ENCODE measurements around the gene ARHGAP29.

Gene ARHGAP29

DNA sequence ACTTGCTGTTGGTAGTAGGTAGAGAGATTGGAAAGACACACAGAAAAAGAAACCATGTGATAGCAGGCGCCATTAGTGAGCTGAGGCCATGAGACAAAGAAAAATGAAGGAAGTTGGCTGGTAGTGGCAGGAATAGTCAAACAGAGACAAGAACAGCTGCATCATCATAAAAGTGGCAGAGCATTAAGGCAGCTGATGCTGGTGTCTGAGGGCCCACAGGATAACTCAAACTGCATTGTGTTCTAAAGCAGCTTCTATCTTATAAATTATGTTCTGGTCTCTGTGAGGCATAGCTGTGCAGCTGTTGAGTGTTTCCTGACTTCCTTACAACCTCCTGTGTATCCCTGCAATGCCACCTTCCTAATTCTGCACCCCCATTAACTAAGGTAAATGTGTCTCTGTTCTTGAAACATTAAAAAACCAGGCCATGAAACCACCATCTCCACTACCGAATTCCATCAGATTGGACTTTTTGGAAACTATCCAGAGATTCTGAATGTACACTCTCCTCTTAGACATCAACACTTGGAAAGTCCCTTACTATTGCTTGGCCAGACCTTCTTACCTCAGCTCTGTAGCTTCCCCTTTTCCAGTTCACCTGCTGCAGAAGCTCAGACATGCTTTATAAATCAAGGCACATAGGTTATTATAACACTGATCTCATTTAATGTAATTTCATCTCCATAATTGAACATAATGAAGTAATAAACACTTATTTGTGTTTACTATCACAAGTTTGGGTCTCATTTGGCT, 23.4 kb upstream of the ARHGAP29 start:
- DNase-seq, result no peak

DNA sequence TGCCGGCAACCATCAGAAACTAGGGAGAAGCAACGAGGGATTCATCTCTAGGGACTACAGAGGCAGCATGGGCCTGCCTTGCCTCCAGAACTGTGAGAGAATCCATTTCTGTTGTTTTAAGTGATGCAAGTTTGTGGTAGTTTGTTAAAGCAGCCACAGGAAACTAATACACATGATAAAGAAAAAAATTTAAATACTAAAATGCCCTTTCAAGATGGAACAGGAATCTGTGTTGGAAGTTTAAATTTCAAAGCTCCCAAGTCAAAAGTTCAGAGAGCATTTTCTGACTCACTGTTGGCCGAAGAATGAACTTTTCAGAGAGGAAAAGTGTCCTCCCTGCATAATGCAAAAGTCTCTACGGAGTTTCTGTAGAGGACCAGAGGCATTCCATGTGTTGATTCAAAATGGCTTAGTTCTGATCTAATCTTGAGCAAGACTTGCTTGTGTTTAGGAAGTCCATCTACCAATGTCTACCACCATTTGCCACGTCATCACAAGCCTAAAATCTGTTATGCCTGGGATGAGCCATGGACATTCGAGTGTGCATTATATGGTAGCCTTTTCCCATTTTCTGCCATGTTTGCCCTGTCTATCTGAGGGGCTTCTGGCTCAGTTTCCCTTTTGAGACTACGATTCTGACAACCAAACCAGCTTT, 22.4 kb upstream of the ARHGAP29 start:
- DNase-seq, result no peak

DNA sequence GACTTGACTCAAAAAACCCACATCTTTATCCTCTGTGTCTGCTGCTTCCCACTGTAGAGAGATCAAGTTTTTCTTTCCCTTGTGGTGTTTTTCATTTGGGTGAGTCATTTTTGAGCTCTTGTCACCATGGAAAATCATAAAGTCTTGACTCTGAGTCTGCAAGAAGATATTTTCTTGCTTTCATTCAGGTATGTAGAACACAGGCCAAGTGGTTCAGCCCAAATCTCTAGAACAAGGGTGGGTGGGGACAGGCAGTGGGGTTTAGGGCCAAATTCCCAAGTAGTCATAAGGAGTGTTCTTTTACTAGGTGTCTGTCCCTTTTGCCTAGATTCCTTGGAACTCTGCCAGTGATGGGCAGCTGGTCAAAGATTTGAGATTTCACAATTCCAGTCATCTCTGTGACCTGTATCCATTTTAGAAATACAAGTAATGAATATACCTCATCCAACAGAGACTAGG, 21.5 kb upstream of the ARHGAP29 start:
- no peak for DNase-seq

DNA sequence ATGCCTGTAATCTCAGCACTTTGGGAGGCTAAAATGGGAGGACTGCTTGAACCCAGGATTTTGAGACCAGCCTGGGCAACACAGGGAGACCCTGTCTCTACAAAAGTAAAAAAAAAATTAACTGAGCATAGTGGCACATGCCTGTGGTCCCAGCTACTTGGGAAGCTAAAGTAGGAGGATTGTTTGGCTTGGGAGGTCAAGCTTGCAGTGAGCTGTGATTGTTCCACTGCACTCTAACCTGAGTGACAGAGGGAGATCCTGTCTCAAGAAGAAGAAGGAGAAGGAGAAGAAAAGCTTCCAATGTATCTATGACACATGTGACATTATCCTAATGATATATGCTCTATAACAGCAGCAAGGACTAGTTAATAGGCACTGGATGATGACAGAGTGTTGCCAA, 20.1 kb upstream of the ARHGAP29 start:
- no peak for DNase-seq

DNA sequence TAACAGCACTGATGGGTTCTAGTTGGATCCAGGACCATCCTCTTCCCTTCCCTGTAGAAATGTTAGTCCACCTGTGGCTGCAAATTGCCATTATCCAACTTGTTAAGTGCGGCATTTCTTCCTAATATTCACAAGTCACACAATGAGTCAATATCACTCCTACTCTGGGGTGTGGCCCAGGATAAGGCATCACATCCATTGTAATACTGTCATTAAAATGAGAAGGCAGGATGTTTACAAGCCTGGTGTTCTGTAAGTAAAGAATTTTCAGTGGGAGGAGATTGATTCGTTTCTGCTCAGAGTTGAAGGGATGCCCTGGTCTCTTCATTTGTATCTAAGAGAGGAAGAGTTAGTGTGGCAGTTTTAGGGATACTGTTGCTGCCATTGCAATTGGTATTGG, 18.1 kb upstream of the ARHGAP29 start:
- no peak for DNase-seq

DNA sequence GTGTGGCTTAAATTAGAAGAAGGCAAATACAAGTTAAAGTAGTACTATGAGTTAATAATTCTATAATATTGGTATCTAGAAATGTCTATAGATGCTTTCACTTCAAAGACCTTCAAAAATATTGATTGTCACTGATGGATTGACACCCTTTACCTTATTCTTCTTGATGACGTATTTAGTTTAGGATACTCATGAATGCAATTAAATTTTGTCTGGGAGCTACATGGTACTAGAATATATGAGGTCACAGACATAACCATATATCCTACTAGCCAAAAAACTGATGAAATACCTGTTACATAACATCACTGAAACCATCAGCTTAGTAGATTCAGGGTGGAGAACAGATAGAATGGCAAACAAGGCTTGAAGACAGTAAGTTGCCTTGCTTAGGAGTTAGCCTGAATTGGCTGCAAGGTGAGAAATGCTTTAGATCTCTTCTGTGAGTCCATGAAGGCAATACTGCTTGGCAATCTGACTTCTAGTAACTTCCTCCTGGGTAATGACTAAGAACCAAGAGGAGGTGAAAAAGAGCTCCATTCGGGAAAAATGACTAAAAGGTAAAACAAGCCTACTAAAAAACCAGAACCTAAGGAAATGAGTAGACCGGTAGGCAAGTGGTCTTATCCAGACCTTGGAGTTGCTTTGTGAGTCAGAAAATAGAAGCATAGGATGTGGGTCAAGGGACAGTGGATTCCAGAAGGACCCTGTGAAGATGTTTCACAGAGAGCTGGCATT, 16.9 kb upstream of the ARHGAP29 start:
- DNase-seq, result no peak

DNA sequence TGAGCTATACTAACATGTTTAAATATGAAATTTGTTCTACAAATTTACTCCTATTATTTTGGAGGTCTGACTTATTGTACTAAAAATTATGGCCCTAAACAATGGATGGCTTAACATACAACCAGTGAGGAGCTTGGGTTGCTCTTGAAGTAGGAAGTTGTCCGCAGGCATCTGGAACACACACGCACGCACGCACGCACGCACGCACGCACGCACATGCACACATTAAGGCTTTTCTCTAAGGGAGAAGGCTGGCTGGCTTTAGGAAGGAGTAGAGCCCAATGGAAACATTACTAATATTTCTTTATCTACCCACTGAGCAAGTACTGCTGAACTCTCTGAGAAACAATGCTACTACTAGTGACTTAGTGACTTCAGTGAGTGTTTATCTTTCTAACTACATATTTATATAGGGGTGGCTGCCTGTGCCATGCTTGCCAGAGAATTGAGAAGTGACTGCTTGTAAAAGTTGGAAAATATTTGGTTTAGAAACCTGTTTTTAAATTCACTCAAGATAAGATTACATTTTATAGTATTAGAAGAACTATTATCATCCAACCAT, 16.2 kb upstream of the ARHGAP29 start:
- no peak for DNase-seq

DNA sequence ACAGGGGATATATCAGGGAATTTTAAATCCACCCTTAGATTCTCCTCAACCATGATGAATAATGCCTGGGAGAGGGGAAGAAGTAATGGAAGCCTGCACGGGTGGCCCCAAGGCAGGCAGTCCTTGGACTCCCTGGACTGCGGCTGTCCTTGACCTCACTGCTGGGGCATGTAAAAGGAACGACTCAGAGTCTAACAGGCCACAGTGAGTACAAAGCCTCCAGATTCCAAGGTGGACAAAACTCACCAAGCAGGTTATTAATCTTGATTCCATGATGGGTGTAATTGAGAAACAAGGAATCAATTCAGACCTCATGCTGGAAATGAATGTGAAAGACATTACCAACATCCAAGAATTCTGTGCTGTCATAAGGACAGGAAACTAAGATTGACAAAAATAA, 13.0 kb upstream of the ARHGAP29 start:
- no peak for DNase-seq

DNA sequence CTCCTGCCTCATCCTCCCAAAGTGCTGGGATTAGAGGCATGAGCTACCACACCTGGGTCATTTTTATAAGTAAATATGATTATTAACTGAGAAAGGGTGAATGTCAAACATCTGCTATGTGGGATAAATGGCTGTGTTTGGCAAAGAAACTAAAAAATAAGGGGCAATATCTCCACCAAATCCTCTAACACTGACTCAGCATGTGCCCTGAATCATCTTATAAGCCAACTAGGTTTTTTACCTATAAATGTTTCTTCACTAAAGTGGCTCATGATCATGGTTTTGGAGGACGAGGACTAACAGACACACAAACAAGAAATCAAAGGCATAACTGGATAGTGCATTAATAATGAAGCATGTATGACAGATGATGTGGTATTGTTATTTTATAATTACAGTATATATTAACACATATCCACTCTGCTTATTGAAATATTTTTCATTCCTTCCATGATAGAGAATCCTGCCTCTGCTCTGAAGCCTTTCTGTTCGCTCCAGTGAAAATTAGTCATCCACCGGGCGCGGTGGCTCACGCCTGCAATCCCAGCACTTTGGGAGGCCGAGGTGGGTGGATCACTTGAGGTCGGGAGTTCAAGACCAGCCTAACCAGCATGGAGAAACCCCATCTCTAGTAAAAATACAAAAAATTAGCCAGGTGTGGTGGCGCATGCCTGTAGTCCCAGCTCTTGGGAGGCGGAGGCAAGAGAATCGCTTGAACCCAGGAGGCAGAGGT, 11.7 kb upstream of the ARHGAP29 start:
- no peak for DNase-seq

DNA sequence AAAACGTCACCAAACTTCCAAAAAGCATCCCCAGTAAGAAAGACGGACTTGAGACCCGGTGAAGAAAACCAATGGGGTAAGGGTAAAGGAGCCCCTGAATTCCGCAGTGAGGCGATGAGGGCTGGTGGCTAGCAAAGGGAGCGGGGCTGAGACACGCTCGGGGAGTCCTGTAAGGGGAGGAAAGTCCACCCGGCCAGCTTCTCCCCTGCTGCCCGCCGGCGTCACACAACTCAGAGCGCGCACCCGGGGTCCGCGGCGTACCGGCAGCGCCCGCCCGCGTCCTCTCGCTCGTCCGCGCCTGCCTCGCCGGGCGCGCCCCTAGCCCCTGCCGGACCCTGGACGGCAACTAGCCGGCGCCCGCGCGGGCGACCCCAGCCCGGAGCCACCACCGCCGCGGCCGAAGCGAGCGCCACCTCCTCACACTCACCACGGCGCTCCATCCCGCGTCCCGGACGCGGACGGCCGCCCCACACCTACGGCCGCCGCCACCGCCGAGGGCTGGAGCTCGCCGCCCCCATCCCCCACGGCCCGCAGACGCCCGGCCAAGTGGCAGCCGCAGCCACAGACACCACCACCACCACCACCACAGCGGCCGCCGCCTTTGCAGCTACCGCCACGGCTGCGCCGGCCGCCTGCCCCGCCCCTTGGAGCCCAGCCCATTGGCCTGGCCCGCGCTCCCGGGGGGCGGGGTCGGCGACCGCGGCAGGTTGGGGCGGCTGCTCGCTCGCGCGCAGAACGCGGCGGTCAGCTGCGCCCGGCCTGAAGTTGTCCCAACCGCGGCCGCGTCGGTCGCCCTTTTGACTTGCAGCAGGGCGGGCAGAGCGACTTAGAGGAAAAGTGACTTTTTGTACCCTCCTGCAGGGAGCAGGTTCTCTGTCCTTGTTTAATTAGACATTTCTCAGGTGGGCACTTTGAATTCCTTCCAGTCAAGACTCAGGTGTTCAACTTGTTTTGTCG, 10.0 kb upstream of the ARHGAP29 start:
- peak; percentile 17 for DNase-seq

DNA sequence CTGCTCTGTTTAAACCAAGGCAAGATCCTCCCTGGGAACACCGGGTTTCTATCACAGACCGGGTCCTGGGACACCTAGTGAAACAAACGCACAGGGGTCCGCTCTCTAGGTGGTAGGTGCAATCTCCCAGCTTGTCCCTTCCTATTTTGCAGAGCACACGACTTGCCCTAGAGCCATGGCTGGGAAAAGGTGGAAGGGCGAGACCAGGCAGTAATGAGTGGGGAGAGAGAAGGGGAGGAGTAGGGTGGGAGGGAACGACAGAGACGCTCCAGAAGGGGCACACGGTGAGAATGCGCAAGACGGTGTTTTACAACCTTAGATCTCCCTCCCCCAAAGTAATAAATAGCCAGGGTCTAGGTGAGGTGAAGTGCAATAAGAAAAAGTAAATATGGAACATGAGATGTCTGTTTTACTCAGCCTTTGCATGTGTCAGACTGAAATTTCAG, 9.3 kb upstream of the ARHGAP29 start:
- no peak for DNase-seq

DNA sequence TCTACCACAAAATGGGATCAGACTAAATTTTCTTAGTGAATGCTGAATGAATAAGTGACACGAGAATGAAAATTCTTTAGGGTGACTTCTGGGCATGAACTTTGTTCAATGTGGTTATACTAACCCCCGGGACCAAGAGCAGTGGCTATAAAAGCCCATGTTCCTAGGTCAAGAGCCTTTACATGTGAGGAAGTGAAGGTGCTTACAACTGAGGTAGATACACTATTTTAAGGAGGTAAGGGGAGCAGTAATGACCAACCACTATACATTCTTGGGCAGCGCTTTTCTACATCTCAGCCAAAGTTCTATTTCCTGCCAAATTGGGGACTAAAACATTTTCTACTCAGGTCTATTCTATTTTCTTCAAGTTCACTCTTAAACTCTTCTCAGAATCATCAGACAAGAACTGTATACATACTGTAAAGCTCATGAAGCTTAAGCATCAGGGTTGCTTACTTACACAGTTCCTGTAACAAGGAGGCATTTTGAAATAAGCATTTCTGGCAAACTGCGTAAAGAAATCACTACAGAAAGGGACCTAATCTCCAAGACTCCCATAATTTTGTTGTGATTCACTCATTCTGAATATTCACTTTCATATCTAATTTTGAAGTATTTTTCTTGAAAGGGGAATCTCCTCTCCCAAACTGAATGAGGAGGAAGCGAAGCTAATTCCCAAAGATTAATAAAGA, 8.5 kb upstream of the ARHGAP29 start:
- no peak for DNase-seq

DNA sequence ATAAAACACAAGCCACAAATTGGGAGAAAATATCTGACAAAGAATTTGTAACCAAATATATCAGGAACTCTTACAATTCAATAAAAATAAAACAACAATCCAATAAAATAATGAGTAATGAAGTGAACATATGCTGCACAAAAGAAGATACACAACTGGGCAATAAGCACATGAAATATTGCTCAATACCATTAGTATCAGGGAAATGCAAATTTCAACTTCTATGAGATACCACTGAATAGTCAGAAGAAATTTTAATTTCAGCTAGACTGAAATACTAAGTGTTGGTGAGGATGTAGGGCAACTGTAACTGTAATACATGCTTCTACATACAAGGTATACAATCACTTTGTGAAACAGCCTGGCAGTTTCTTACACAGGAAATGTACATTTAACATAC, 7.4 kb upstream of the ARHGAP29 start:
- no peak for DNase-seq

DNA sequence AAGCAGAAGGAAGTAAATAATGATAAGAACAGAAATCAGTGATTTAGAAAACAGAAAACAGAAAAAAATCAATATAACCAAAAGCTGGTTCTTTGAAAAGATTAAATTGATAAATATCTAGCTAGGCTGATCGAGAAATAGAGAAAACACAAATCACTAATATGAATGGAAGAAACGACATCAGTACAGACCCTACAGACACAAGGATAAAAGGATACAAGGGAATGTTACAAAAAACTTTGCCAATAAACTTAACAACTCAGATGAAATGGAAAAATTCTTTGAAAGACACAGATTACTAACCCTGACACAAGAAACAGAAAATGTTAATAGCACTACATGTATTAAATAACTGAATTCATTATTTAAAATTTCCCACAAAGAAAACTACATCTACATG, 6.3 kb upstream of the ARHGAP29 start:
- DNase-seq, result no peak

DNA sequence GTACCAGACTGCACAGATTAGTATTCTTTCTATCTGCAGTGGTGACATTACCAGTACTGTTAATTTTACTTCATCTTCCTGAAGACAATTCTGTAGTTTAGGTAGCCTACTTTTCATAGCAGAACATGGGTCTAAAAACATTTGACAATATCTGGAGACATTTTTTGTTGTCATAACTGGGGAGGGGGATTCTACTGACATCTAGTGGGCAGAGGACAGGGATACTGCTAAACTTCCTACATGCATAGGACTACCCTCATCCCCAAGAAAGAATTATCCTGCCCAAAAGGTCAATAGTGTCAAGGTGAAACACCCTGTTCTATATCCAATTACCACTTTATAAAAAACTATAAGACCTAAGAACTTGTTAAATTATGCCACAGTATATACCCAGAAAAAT, 3.4 kb upstream of the ARHGAP29 start:
- no peak for DNase-seq

DNA sequence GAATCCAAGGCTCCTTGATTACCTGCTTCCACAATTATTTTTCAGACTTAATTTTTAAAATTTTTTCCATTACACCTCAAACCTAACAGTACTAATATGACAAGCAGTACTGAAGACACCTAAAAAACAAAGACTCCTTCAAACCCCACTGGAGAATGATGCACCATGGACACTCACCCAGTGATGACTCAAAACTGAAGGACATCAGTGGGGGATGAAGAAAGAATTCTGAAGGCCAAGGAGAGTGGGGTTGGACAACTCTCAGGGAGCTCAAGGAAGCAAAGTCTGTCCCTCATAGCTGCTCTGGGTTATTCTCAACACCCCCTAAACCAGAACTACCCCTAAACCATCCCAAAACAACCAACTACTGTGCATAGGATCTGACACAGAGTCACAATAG, 2.4 kb upstream of the ARHGAP29 start:
- DNase-seq, result no peak

DNA sequence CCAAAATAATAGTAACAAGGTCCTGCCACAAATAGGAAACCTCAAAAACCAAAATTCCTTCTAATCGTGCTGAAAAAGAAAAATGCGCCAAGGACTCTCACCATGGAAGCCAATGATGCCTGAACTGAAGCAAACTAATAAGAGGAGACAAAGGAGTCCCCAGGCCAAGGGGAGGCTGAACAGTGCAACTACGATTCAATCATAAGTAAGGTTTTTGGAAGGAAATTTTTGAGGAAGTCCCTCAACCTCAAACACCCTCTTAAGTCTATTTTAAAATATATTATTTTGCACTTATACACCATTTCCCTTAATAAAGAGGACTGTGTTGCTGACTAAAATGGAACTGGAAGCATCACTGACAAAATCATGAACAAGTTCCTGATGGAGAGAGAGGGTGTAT, 1.7 kb upstream of the ARHGAP29 start:
- DNase-seq, result no peak

DNA sequence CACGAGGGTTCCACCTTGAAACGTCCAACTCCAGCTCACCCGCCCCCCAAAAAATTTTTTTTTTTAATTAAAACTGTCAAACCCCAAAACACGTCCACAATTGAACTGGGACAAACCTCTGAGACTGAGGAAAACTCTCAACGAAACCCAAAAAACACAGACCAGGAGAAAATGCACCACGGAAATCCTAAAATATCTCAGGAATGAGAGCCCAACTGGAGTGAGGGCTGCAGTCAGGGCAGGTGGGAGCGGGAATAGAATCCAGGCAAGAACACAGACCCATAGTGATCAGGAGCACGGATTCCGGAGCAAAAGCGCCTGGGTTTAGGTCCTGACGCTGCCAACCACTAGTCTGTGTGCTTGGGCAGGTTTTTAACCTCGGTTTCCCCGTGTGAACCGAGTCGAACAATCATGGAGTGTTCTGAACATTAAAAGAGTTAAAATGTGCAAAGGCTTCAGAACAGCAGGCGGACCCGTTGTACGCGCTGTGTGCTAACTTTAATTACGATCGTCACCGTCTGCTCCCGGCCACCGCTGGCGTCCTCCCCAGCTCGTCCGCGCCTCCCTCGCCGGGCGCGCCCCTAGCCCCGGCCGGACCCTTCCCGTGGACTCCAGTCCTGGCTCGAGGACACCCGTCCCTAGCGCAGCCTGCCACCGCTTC, 624 bp downstream of the ARHGAP29 start:
- DNase-seq, result no peak

DNA sequence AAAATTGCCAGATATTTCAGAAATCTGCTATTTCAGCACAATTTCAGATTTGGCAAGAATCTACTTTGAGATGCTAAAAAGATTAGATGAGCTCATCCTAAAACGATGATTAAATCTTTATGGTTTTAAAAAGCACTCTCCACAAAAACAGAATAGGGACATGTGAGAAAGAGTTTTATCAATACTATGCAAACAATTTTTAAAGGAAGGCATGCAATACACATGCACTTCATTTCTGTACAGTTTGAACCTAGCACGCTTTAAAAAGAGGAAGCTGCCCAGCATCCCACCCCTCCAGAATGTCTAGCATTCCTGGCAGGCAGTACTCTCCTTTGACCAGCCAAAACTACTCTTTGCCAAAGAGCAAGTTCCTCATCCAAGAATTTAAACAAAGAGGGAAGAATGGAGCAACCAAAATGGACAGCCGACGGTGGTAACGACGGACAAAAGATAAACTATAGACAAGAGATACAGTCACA, 1.3 kb downstream of the ARHGAP29 start:
- DNase-seq, result no peak

Data from activated T-cell treated with anti-CD3 and anti-CD28 coated beads, Interleukin-2, amount 50 U/mL, for 1 hour (primary cell).